SK-N-SH (cell line): ENCODE measurements around the gene PFKP. TPM values are rescaled to one million over a fixed set of nuclear protein-coding genes. Genes with fewer than 3 reads are reported as not detected.
A peak's percentile ranks its signal among the peaks of the same experiment; 100 is the strongest.

Experiments used
- CTCF ChIA-PET: fragments of 300-600, 350-600 bp; formaldehyde crosslinking; extraction: SDS; loops from one replicate; lab custom pipeline; 2021; lab: Yijun Ruan, JAX
- POLR2A ChIA-PET: fragments of 350-600 bp; sonication (Branson Sonifier 250); formaldehyde crosslinking; extraction: SDS; loops from one replicate; lab custom pipeline; 2020; ENCODE audit warnings: antibody characterized with exemption, inconsistent platforms; lab: Yijun Ruan, JAX
- DNase-seq: peaks from one replicate; pipeline ENCODE4 v3.0.0; 2012
- H2AFZ ChIP-seq: fragments of 200-600 bp; sonication (generic); 2 replicates; pipeline ENCODE4 v1.8.1; 2016; ENCODE audit warnings: antibody characterized with exemption, mild to moderate bottlenecking, low read depth
- H3F3A ChIP-seq: fragments of 200-600 bp; sonication (generic); replicated peaks from 2 replicates; pipeline ENCODE3; 2016; ENCODE audit warnings: antibody characterized with exemption, mild to moderate bottlenecking; ENCODE audit not compliant: insufficient read depth
- H3K27ac ChIP-seq, 2 experiments: fragments of 200-500 bp in 1 of 2; fragments of 200-600 bp in 1 of 2; sonication (Bioruptor generic) in 1 of 2; sonication (generic), shearing (Covaris generic) in 1 of 2; 2 replicates each; pipeline versions ENCODE4 v1.5.1 to v1.6.1; 2014 to 2016; ENCODE audit warnings: low read depth in 2 of 2, inconsistent platforms in 1 of 2, low read length in 1 of 2, mild to moderate bottlenecking in 1 of 2, mixed read lengths in 1 of 2
- H3K27me3 ChIP-seq: fragments of 200-600 bp; sonication (generic), shearing (Covaris generic); 2 replicates; pipeline ENCODE4 v1.6.1; 2016; ENCODE audit warnings: mixed run types; ENCODE audit not compliant: insufficient read depth
- H3K36me3 ChIP-seq, 2 experiments: fragments of 200-500 bp in 1 of 2; fragments of 200-600 bp in 1 of 2; sonication (Bioruptor generic) in 1 of 2; sonication (generic) in 1 of 2; replicated peaks in 1 of 2; 2 replicates each; pipeline versions ENCODE3 to v1.5.1; 2014 to 2016; ENCODE audit warnings: low read length in 1 of 2, mild to moderate bottlenecking in 1 of 2; ENCODE audit not compliant: insufficient read depth in 2 of 2, control insufficient read depth in 1 of 2
- H3K4me1 ChIP-seq, 2 experiments: fragments of 200-500 bp in 1 of 2; fragments of 200-600 bp in 1 of 2; sonication (Bioruptor generic) in 1 of 2; sonication (generic), shearing (Covaris generic) in 1 of 2; 2 replicates each; pipeline versions ENCODE4 v1.5.1 to v1.6.1; 2014 to 2016; ENCODE audit warnings: low read depth in 1 of 2, low read length in 1 of 2, mixed run types in 1 of 2; ENCODE audit not compliant: insufficient read depth in 2 of 2, control insufficient read depth in 1 of 2
- H3K4me2 ChIP-seq: fragments of 200-600 bp; sonication (generic), shearing (Covaris generic); 2 replicates; pipeline ENCODE4 v1.6.1; 2017; ENCODE audit warnings: mixed run types
- H3K4me3 ChIP-seq, 2 experiments: fragments of 200-500 bp in 1 of 2; fragments of 200-600 bp in 1 of 2; sonication (Bioruptor generic) in 1 of 2; sonication (generic), shearing (Covaris generic) in 1 of 2; 2 replicates each; pipeline versions ENCODE4 v1.5.1 to v1.8.1; 2014 to 2016; ENCODE audit warnings: low read depth in 2 of 2, inconsistent platforms in 1 of 2, low read length in 1 of 2, mild to moderate bottlenecking in 1 of 2, mixed read lengths in 1 of 2, moderate library complexity in 1 of 2
- H3K79me2 ChIP-seq: fragments of 200-600 bp; sonication (generic); 2 replicates; pipeline ENCODE4 v1.8.1; 2017; ENCODE audit warnings: mild to moderate bottlenecking; ENCODE audit not compliant: insufficient read depth
- H3K9ac ChIP-seq: fragments of 200-600 bp; sonication (generic); 2 replicates; pipeline ENCODE4 v1.6.1; 2017; ENCODE audit warnings: mixed run types
- H3K9me2 ChIP-seq: fragments of 200-600 bp; sonication (generic); 2 replicates; pipeline ENCODE4 v1.6.1; 2017; ENCODE audit warnings: mixed run types
- H3K9me3 ChIP-seq: fragments of 200-600 bp; sonication (generic); 2 replicates; pipeline ENCODE4 v1.6.1; 2017; ENCODE audit warnings: mixed run types, mild to moderate bottlenecking, moderate library complexity
- H4K20me1 ChIP-seq: fragments of 200-600 bp; sonication (generic); 2 replicates; pipeline ENCODE4 v1.6.1; 2017; ENCODE audit warnings: mild to moderate bottlenecking, mixed run types; ENCODE audit not compliant: insufficient read depth
- CHD2 ChIP-seq: fragments of 150-350 bp; IDR thresholded peaks from 2 replicates; pipeline ENCODE4 v1.6.1; 2018; ENCODE audit warnings: low read length; ENCODE audit not compliant: partially characterized antibody
- CTCF ChIP-seq: fragments of 200-600 bp; sonication (generic); IDR thresholded peaks from 2 replicates; pipeline ENCODE4 v1.6.1; 2017; ENCODE audit warnings: antibody characterized with exemption, mild to moderate bottlenecking, moderate library complexity
- EZH2phosphoT487 ChIP-seq: fragments of 200-600 bp; sonication (generic); IDR thresholded peaks from 2 replicates; pipeline ENCODE4 v1.6.1; 2017; ENCODE audit warnings: low read depth, mixed run types, mild to moderate bottlenecking, antibody characterized with exemption, moderate library complexity, borderline replicate concordance
- FOXJ3 ChIP-seq: sonication (generic); formaldehyde crosslinking; IDR thresholded peaks from 2 replicates; pipeline ENCODE4 v1.5.1; 2020; ENCODE audit warnings: mild to moderate bottlenecking, missing genetic modification reagents
- FOXM1 ChIP-seq: IDR thresholded peaks from 2 replicates; pipeline ENCODE4 v1.4.0; 2012; ENCODE audit warnings: low read depth, mild to moderate bottlenecking
- GATA2 ChIP-seq: sonication (generic); formaldehyde crosslinking; IDR thresholded peaks from 2 replicates; pipeline ENCODE4 v1.5.0; 2020; ENCODE audit warnings: mild to moderate bottlenecking, missing genetic modification reagents
- IRF3 ChIP-seq: fragments of 150-350 bp; IDR thresholded peaks from 2 replicates; pipeline ENCODE4 v1.6.1; 2016; ENCODE audit warnings: mild to moderate bottlenecking, low read depth, low read length
- MXI1 ChIP-seq: IDR thresholded peaks from 2 replicates; pipeline ENCODE4 v1.6.1; 2012; ENCODE audit warnings: mild to moderate bottlenecking, low read depth, low read length, improper control_type of control experiment
- NRF1 ChIP-seq: IDR thresholded peaks from 2 replicates; pipeline ENCODE4 v1.6.1; 2012; ENCODE audit warnings: low read depth, mild to moderate bottlenecking, low read length
- POLR2AphosphoS5 ChIP-seq: IDR thresholded peaks from 2 replicates; pipeline ENCODE4 v1.6.1; 2012; ENCODE audit warnings: low read depth, low read length
- TEAD4 ChIP-seq: IDR thresholded peaks from 2 replicates; pipeline ENCODE4 v1.4.0; 2012; ENCODE audit warnings: mild to moderate bottlenecking, borderline replicate concordance; ENCODE audit not compliant: insufficient read depth
- YY1 ChIP-seq: IDR thresholded peaks from 2 replicates; pipeline ENCODE4 v1.4.0; 2012; ENCODE audit warnings: low read depth, mild to moderate bottlenecking
- WGBS: methylation state at CpG from one replicate; pipeline ENCODE4 v1.1.6; 2017; ENCODE audit warnings: low lambda C conversion rate; 5-methylcytosine and 5-hydroxymethylcytosine counted together
- polyA plus RNA-seq, 3 experiments: library from polyadenylated mRNA; depleted of rRNA; stranded (reverse); fragments of >200 nt; gene quantifications; 2 replicates each; pipeline ENCODE4 v1.2.3, GENCODE V29; 2012

The PFKP gene
- polyA plus RNA-seq, 1 of the 3 experiments (the other 2 are of a cell fraction) = 175 TPM

GRCh38 chr10:3110782-3111620, 43.7 kb downstream of the PFKP start:
- H3K4me3 ChIP-seq = no peak overlapping the region
- peaks cover 6 to 12% of the 10 kb centered on the region in 2 experiments; a peak in 2 of 4 replicates for H3K4me1 ChIP-seq
- H3K9me2 ChIP-seq = no peaks in the 10 kb centered on the region
- H3K79me2 ChIP-seq = peaks cover 45% of the 10 kb centered on the region
- no peak overlapping the region for H3K4me2 ChIP-seq
- no peak overlapping the region; a peak in 1 of 4 replicates for H3K27ac ChIP-seq
- no peak overlapping the region for H2AFZ ChIP-seq
- no peaks in the 10 kb centered on the region for H3K9me3 ChIP-seq
- H3K9ac ChIP-seq = no peak overlapping the region
- H3K27me3 ChIP-seq = no peaks in the 10 kb centered on the region
- H4K20me1 ChIP-seq = no peaks in the 10 kb centered on the region; the same call in 1 of the 2 replicates
- TF ChIP-seq CHD2 (no peak), NRF1 (no peak), GATA2 (no peak), IRF3 (no peak), EZH2phosphoT487 (no peak), YY1 (no peak), FOXM1 (no peak)
- 95% methylated on average over 9 of the region's 9 CpGs for WGBS
- ChIA-PET POLR2A (no interaction called here), CTCF (no interaction called here)
- DNase-seq = no peak
- peaks cover 47 to 60% of the 10 kb centered on the region in 2 experiments for H3K36me3 ChIP-seq
- peaks cover 24% of the 10 kb centered on the region for H3F3A ChIP-seq

- Histone ChIP-seq H3K36me3 (peaks cover 54 to 66% of the 10 kb centered on the region in 2 experiments), H3K27me3 (no peaks in the 10 kb centered on the region), H3K27ac (peak overlapping the region in 1 of 2 experiments; percentile 18; a peak in 1 of 4 replicates), H3K9me3 (no peaks in the 10 kb centered on the region), H3K9me2 (no peaks in the 10 kb centered on the region), H3K4me1 (peaks cover 6 to 12% of the 10 kb centered on the region in 2 experiments; a peak in 2 of 4 replicates), H3K4me2 (no peak overlapping the region), H3F3A (peaks cover 24% of the 10 kb centered on the region), H3K9ac (no peak overlapping the region), H3K4me3 (no peak overlapping the region), H3K79me2 (peaks cover 45% of the 10 kb centered on the region), H2AFZ (no peak overlapping the region), H4K20me1 (no peaks in the 10 kb centered on the region; the same call in 1 of the 2 replicates)
- TF ChIP-seq POLR2AphosphoS5 = no peak
- no peak for TF ChIP-seq TEAD4
- no peak for TF ChIP-seq MXI1
- no peak for TF ChIP-seq CTCF
- TF ChIP-seq FOXJ3 (CRISPR knock-in tag) = no peak
- no peak for TF ChIP-seq NRF1
- WGBS = 72% methylated on average over 15 of the region's 15 CpGs
- DNase-seq = peak; percentile 52
- CTCF ChIA-PET = interaction anchor here (1.0 kb wide), 1 partner anchor 86 kb away, joined by 3 read pairs; no protein-coding TSS in a partner anchor
- POLR2A ChIA-PET = no interaction called here
Measured at GRCh38 chr10:3111621-3112163, 44.3 kb downstream of the PFKP start.
